GM12878 (cell line): Measurements from ENCODE around the gene CD82. TPM values are rescaled to one million over a fixed set of nuclear protein-coding genes. Genes with fewer than 3 reads are reported as not detected.
A peak's percentile ranks its signal among the peaks of the same experiment; 100 is the strongest.

Experiments
- BCLAF1 ChIP-seq: fragments of 450-650 bp; IDR thresholded peaks from 2 replicates; pipeline ENCODE4 v1.6.1; 2017; ENCODE audit warnings: antibody characterized with exemption, mild to moderate bottlenecking, moderate library complexity
- CBFB ChIP-seq: IDR thresholded peaks from 2 replicates; pipeline ENCODE4 v1.6.1; 2016; ENCODE audit warnings: antibody characterized with exemption, low read depth
- CBX5 ChIP-seq: sonication (generic); IDR thresholded peaks from 2 replicates; pipeline ENCODE4 v1.6.1; 2016; ENCODE audit warnings: low read depth, moderate library complexity, mild to moderate bottlenecking, inconsistent platforms
- CHD1 ChIP-seq: IDR thresholded peaks from 2 replicates; pipeline ENCODE4 v1.6.1; 2012; ENCODE audit warnings: low read depth, low read length, improper control_type of control experiment
- CUX1 ChIP-seq: IDR thresholded peaks from 2 replicates; pipeline ENCODE4 v1.6.1; 2012; ENCODE audit warnings: improper control_type of control experiment, low read depth, low read length; ENCODE audit not compliant: insufficient replicate concordance
- FOXK2 ChIP-seq: fragments of 450-650 bp; IDR thresholded peaks from 2 replicates; pipeline ENCODE4 v1.6.1; 2017; ENCODE audit warnings: mild to moderate bottlenecking, moderate library complexity
- GATAD2B ChIP-seq: fragments of 450-650 bp; conservative IDR thresholded peaks from 2 replicates; pipeline ENCODE4 v1.6.1; 2017; ENCODE audit warnings: low read depth, mild to moderate bottlenecking, moderate library complexity
- JUNB ChIP-seq: IDR thresholded peaks from 2 replicates; pipeline ENCODE4 v1.6.1; 2016; ENCODE audit warnings: antibody characterized with exemption, mild to moderate bottlenecking
- KLF5 ChIP-seq: fragments of 450-650 bp; IDR thresholded peaks from 2 replicates; pipeline ENCODE4 v1.6.1; 2014; ENCODE audit warnings: mild to moderate bottlenecking; ENCODE audit not compliant: partially characterized antibody
- LARP7 ChIP-seq: fragments of 450-650 bp; IDR thresholded peaks from 2 replicates; pipeline ENCODE4 v1.6.1; 2017; ENCODE audit warnings: mild to moderate bottlenecking
- MEF2B ChIP-seq: fragments of 450-650 bp; IDR thresholded peaks from 2 replicates; pipeline ENCODE4 v1.6.1; 2018; ENCODE audit warnings: mild to moderate bottlenecking, moderate library complexity; ENCODE audit not compliant: partially characterized antibody, poor library complexity, severe bottlenecking
- NBN ChIP-seq: fragments of 450-650 bp; IDR thresholded peaks from 2 replicates; pipeline ENCODE4 v1.6.1; 2016
- PML ChIP-seq: IDR thresholded peaks from 2 replicates; pipeline ENCODE4 v1.6.1; 2012; ENCODE audit warnings: low read length, inconsistent platforms
- POLR2AphosphoS5 ChIP-seq: IDR thresholded peaks from 2 replicates; pipeline ENCODE4 v1.6.1; 2011; ENCODE audit warnings: mild to moderate bottlenecking, low read length, inconsistent platforms
- RAD21 ChIP-seq: IDR thresholded peaks from 2 replicates; pipeline ENCODE4 v1.6.1; 2011; ENCODE audit warnings: mild to moderate bottlenecking, low read depth, low read length, moderate library complexity; ENCODE audit not compliant: insufficient read depth
- RUNX3 ChIP-seq: IDR thresholded peaks from 2 replicates; pipeline ENCODE4 v1.6.1; 2012; ENCODE audit warnings: low read length, inconsistent platforms
- STAT3 ChIP-seq: IDR thresholded peaks from 2 replicates; pipeline ENCODE4 v1.6.1; 2011; ENCODE audit warnings: low read depth, low read length, improper control_type of control experiment
- SUPT20H ChIP-seq: IDR thresholded peaks from 2 replicates; pipeline ENCODE4 v1.6.1; 2011; ENCODE audit warnings: low read depth, mild to moderate bottlenecking, low read length, moderate library complexity, borderline replicate concordance; ENCODE audit not compliant: control insufficient read depth
- ZNF687 ChIP-seq: fragments of 450-650 bp; IDR thresholded peaks from 2 replicates; pipeline ENCODE4 v1.6.1; 2017; ENCODE audit warnings: mild to moderate bottlenecking, moderate library complexity
- polyA plus RNA-seq, 11 experiments: library from polyadenylated mRNA; depleted of rRNA in 4 of 11; unstranded in 6 of 11; stranded (reverse) in 5 of 11; fragments of >200 nt; fragmentation: Nextera tagmentation in 4 of 11; fragmentation: Illumina TruSeq in 1 of 11; extraction: Ambion mirVana in 4 of 11; extraction: Trizol in 1 of 11; gene quantifications; 1 replicate in 1 of 11; 2 replicates in 10 of 11; pipeline versions ENCODE4 v1.2.1 to v1.2.3, GENCODE V29; 2011 to 2016; ENCODE audit warnings: inconsistent platforms in 2 of 11, missing spikeins in 2 of 11, low read depth in 1 of 11
- total RNA-seq, 4 experiments: library from RNA; depleted of rRNA in 3 of 4; stranded (reverse); fragments of >200 nt in 3 of 4; fragmentation: Illumina TruSeq in 1 of 4; extraction: Trizol in 1 of 4; gene quantifications; 2 replicates each; pipeline versions ENCODE4 v1.2.1 to v1.2.3, GENCODE V29; 2013 to 2021

CD82 gene
- total and polyA plus RNA-seq, 10 of the 15 experiments (the other 5 are each of a cell fraction or from before 2014, with no cell fraction given), result 5.2 to 180 (median 84.7) TPM

GRCh38 chr11:44559207-44559939 is 6.1 kb upstream of the CD82 start (continued):
- TF ChIP-seq BCLAF1 (no peak), LARP7 (no peak), CBX5 (peak; percentile 63; the same call in 1 of the 2 replicates), CUX1 (no peak), GATAD2B (peak; percentile 82), CHD1 (no peak), STAT3 (peak; percentile 80; the same call in 1 of the 2 replicates), FOXK2 (no peak), RAD21 (0 out of 2 replicates have a peak, but pooled peaks have one; percentile 9), KLF5 (peak; percentile 36), NBN (peak; percentile 62), ZNF687 (0 out of 2 replicates have a peak, but pooled peaks have one; percentile 28), POLR2AphosphoS5 (peak; percentile 73), PML (no peak), MEF2B (peak; percentile 92), SUPT20H (no peak), RUNX3 (peak; percentile 91), CBFB (peak; percentile 51; the same call in 1 of the 2 replicates), JUNB (peak; percentile 52)
